Fibroblast of peridontal ligament (primary cell): ENCODE measurements around the gene JADE2.

Experiments used
- DNase-seq: peaks from one replicate; pipeline ENCODE4 v3.0.0-alpha.2; 2010; ENCODE audit errors: extremely low read depth

JADE2 gene

DNA sequence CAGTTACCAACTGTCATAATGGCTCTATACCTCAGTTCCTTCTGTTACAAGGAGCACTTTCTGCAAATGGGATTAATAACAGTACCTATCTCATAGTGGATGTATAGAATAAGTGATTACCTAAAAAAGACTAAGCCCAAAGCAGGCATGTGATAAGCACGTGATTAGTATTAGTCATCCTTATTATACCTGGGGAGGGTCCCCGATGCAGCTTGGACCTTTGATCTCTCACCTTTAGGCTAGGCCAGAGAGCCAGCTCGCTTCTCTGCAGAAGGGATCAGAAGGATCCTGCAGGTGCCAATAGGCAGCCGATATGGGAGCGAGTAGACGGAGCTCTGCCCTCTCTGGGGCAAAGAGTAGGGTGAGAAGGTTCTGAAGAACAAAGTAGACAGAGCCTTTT is 4.0 kb downstream of the JADE2 start:
- DNase-seq = no peak

DNA sequence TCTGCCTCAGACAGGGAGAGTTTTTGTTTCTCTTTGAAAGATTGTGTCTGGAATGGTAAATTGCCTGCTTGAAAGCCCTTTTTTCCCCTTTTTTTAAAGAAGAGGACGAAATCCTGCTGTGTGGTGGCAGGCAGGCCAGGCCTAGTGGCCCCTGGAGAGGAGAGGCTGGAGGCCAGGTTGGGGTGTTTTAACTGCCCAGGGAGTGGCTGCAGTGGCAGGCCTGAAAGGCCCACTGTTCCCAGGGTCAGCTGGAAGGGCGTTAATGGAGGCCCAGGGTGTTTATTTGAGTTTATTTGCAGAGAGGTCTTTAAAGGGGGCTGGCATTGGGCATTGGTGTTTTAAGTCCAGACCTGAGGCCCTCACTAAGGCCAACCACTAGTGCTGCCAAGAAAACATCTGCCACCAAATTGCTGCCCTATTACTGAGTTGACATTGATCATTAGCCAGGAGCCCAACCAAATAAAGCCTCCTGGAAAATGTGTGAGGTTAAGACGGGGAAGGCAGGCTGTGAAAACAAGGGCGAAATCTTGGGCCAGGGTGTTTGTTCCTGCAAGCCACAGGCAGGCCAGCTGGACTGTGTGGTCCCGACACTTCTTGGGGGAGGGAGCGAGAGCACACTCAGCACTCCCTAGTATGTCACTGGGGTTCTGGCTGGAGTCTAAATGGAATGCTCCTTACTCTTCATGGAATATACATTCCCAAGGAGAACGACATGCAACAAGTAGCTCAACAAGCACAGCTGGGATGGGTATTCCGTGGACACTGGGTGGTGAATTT is 5.0 kb downstream of the JADE2 start:
- no peak for DNase-seq

DNA sequence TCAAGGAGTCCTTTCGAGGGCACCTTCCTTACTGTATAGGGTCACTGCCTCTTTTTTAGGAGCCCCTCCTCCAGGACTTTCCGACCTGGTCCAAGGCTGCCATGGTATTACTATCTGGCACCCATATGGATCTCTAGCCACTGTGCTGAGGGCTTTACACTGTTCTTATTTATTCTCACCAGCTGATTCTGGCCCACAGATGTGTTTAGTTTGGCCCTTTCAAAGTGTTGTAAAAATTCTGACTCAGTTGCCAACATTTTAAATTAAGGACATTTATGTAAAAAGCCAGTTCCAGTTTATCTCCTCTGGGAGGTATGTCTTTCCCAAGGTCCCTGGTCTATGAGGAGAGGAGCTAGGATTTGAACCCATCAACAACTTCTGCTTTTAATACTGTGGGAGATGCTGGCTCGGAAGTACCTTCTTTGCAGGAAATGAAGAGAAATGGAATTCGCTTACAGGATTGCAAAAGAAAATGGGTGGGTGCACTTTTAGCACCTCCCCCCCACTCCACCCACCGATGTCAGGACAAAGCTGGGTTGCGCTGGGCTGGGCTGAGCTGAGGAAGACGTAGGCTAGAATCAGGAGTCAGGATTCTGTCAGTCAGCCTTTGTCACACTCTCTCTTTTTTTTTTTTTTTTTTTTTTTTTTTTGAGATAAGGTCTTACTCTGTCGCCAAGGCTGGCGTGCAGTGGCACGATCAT is 7.8 kb downstream of the JADE2 start:
- DNase-seq = peak; percentile 25

DNA sequence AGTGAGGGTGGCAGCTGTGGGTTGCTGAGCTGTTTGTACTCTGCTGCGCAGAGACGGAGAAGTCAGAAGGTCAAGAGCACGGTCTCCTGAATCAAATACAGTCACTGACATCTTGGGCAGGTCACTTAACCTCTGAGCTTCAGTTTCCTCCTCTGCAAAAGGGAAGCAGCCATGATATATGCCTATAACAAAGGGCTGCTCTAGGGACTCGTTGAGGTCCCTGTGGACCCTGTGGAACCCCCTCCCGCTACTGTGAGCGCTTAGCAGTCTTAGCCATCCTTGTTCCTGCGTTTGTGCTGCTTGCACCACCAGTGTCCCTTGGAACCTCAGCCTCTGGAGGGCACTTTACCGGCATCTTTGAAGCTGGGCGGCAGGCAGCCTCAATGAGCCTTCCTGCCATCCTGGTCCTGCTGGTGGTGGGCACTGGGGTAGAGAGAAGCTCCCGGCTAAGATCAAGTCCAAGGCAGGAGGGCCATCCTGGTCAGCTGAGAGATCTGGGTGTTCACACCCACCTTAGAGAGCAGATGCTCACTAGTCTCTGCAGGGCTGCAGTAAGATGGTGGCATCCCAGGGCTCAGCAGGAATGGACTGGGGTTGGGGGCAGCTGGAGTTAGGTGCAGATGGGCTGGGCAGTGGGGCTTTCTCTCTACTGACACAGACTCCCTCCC is 8.7 kb downstream of the JADE2 start:
- DNase-seq = no peak

DNA sequence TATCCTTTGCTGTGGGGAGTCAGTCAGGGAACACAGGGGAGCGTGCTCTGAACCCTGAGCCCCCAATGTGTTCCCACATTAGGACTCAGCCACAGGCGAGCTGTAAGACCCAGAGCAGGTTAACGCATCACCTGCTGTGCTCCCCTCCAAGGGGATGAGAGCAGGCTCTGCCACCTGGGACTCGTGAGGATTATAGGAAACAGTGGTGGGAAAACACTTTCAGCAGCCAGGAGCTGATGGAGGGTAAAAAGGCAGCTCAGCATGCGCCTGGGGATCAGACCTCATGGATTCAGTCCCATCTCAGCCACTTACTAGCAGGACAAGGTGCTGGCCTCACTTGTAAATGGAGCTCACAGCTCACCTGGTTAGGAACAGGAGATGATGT is 9.2 kb downstream of the JADE2 start:
- no peak for DNase-seq

DNA sequence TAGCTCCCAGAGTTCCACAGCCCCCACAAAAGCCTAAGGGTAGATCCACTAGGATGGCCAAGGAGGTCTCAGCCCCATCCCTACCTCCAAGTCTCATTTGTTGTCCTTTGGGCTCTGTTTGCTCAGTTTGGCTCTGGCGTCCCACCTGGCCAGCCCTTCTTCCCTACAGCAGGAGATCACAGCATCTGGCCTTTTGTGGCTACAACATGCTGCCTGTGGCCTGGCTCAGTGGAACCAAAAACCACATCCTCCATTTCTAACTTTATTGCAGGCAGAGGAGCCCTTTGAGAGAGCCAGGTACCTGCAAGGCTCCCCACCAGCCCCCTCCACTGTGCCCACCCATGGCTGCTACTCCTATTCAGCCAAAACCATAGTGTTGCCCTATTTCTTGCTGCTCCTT is 11.4 kb downstream of the JADE2 start:
- no peak for DNase-seq

DNA sequence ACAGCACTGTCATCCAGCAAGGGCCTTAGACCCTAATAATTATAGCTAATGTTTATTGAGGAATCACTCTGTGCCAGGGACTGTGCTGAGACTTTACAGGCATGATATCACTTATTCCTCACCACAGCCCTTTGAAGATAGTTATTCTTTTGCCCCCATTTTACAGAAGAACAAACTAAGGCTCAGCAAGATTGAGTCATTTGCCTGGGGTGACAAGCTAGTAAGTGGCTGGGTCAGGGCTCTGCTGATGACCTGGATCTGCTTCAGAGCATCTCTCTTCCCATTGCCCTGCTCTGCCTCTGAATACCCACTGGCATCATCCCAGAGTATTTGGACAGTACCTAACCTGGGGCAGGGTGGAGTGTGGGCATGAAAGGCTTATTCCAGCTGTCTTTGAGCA is 11.8 kb downstream of the JADE2 start:
- no peak for DNase-seq

DNA sequence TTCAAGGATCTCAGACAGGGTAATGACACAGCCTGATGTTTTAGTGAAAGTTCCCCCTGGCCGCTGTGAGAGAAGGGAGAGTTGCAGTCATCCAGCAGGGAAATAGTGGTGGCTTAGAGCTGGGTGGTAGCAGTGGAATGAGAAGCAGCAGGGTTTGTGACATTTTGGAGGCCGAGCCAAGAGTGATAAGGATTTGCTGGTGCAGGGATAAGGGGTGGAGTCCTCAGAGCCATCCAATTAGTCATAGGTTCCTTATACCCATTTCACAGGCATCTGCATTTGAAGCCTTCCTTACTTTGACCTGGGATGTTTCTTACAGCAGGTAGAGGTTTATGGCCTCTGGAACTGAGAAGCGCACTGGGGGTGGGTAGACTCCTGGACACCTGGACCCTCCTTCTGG is 12.8 kb downstream of the JADE2 start:
- no peak for DNase-seq

DNA sequence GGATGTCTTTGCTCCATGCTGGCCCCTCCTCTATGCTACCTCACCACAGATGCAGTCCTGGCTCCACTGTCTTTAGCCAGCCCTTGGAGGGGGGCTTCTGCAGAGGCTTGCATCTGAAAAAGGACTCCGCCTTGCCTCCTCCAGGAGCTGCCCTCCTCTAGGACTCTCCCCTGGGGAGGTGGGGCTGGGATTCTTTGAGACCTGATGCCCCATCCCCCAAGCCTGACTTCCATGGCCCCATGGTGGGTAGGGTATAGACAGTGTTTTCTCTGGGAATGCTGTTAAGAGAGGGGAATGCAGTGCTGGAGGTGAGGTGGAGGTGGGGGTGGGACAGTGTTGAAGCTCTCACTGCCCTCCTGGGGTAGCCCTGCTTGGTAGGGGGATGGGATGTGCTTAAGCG is 14.3 kb downstream of the JADE2 start:
- DNase-seq = no peak

DNA sequence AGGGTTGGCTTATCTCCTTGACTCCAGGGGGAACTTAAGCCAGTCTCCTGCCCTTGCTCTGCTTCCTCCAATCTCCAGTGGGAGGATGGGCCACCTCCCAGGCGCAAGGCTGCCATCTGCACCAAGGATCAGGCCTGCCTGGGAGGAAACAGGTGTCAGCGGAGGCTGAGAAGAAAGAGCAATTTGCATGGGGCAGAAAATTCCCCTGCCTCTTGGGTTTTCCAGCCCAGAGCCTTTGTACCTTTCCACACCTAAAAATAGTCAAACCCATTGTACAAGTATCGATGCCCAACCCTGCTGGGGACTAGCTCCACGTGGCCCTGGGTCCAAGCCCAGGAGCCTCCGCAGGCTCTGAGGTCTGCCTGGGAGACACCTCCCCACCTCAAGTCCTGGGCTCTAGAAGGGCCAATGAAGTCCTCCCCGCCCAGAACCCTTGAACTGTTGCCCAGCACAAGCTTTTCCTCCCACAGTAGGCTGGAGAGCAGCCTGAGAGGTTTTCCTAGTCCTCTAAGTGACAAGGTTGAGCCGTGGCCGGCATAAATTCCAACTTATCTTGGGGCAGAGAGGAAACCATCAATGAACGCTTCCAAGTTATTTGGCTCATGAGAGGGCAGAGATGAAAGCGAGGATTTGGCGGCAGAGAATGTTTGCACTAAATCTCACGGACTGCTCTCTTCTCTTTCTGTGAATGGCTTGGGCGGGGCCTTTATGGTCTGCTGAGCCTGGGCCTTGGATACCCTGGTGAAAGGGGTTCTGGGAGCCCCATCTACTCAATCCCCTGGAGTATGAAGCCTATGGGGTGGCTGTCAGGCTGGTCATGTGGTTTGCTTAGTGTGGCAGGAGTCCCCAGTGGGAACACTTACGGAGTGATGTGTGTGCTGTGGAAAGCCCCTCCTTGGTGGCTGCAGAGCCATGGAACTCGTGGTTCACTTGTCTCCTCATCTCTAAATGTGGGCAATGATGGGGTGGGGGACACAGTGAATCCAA is 15.6 kb downstream of the JADE2 start:
- no peak for DNase-seq

DNA sequence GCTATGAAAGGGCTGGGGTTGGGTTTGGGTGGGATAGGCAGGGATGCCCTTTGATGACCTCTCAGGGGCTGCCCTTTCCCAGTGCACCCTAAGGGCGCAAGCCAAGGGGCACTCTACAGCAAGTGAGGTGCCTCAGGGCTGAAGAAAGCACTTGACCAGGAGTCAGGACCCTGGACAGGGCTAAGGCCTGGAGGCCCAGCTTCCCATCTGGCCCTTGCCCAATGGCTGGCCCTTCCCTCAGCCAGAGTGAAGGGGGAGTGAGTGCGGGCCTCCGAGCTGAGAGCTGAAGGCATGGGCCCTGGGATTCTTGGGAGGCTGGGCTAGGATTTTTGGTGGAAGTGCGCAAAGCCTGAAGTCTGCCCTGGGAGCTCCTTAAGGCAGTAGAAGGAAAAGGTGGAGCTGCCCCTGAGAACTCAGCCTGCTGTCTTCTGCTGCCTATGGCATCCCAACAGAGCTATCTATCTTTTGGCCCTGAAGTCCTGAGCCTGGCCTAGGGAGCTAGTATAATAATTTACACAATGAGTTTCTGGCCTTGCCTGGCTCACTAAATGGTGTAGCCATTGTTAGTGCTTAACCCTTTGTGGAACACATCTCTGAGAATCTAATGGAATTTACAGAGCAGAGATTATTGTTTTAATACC is 16.4 kb downstream of the JADE2 start:
- DNase-seq = peak; percentile 56

DNA sequence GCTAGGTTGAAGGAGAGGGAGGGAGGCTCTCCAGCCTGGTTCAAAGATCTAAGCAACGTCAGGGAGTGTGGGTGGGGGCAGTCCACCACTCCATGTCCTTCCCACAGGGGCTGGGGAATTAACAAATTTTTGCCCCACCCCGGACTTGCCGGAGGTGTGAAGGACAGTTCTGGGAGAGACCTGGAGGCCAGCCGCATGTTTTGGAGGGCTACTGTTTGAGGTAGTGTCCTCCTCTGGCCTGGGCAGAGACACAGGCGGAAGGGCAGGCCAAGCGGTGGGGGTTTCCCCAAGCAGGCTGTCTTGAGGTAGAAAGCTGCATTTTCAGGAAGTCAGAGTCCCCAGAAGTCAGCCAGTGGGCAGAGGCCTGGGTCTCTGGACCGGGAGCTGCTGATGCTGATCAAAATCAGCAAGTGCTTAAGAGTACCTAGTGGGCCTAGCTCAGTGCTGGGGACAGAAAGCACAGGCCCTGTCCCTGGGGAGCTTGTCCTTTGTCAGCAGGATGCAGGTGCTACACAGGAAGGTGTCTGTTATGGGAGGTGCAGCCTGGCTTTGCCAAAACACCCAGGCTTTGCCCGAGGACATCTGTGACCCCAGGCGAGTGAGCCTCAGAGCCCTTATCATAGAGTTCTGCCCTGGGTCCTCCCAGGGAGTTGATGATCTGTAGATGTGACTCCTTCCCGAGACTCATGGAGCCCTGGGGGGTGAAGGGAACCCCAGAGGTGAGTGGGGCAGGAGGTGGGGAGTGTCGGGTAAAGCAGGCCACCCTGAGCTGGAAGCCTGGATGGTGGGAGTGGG is 18.5 kb downstream of the JADE2 start:
- no peak for DNase-seq

DNA sequence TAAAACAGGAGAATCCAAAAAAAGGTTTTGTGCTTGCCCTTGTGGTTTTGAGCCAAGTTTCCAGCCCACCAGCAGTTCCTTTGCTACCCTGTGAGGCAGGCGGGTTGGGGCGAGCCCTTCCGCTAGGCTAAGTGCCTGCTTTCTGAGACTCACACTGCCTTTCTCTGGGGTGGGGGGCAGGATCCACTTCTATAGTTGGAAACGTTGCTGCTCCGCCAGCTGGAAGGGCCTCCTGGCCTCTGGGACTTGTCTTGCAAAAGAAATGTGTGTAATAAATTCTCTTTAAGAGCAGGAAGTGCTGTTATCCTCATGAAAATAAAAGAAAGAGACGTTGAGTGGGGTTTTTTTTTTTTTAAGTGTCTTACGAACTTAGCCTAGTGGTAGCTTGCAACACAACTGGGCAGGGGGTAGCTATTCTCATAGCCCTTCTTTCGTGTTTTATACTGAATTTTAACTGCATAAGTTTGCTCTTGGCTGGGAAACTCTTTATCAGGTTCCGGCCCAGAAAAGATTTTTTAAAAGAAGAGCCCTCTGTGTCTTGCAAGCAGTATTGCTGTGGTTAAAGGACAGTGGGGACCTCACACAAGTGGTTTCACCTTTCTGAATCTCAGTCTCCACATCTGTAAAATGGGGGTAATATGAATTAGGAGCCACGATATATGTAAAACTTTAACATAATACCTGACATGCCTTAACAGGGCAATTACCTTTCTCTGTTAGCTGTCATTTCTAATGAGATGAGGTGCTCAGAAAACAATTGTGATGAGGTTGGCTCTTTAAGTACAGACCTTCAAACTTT is 19.8 kb downstream of the JADE2 start:
- DNase-seq = no peak

DNA sequence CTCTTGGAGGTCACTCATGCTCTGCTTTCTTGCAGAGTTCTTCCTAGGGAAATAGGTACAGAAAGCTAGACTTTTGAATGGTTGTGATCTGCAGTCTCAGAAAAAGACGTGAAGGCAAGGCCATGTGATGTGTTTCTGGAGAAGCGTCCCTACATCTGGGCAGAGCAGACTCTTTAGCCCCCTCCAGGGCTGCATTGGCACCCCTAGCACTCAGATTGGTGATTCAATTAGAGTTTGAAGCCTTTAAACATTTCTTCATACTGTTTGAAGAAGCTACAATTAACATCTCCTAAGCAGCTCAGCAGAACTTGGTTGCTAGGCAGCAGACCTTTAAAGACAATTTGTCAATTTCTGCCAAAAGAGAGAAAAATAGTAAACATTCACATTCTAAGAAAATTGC is 21.6 kb downstream of the JADE2 start:
- no peak for DNase-seq

DNA sequence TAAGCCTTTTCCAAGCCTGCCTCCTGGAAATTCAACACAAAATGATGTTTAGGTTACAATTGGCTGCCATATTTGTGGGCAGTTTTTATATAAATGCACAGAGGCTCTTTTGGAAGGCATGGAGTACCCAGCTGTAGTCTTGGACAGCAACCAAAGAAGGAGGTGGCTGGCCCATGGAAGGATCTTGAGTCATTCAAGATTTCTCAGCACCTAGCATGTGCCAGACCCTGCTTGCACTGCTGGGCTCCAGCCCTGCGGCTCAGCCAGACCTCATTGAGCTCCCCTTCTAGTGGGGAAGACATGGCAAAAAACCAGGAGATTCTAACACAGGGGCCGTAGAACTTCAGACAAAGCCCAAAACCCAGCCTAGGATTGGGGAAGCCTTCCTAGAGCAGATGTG is 22.1 kb downstream of the JADE2 start:
- peak; percentile 95 for DNase-seq

DNA sequence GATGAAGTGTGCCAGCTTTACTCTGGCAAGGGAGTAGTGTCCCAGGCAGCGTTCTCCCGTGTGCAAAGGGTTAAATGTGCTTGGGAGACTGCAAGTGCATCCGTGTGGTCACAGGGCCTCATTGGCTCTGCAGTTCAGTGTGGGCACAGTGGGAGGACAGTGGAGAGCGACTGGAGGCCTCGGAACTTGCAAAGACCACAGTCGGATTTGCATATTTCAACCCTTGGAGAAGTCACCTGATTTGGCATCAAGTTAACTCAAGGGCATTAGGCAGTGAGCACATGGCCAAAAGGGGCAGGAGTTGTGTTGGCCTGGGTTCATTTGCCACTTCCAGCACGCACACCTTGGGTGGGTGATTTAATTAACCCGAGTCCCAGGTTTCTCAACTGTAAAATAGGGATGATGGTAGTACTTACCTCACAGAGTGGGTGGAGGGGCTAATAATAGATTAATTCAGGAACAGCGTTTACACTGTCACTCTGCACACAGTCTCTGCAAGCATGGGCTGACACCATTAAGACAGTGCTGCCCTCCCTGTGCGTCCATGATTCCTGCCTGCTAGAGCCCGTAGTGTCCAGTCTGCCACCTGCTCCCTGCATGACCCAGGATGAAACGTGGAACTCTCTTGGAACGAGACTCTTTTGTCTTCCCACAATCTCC is 22.7 kb downstream of the JADE2 start:
- no peak for DNase-seq

DNA sequence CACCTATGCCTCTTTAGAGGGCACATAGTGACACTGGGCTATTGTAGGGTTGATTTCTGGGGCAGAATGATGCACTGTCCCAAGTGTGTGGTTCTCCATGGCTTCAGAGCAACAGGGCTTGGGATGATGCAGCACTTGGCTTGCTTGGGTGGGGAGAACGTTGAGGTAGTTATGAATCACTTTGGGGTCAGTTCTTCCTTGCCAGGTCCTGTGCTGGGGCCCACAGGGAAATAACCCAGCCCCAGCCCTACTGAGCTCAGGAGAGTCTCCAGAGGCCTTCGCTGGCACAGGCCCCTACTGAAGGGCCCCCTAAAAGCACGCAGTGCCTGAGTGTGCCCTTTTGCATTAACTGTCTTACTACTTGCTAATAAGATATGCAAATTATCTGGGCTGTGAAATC is 24.2 kb downstream of the JADE2 start:
- peak; percentile 63 for DNase-seq

DNA sequence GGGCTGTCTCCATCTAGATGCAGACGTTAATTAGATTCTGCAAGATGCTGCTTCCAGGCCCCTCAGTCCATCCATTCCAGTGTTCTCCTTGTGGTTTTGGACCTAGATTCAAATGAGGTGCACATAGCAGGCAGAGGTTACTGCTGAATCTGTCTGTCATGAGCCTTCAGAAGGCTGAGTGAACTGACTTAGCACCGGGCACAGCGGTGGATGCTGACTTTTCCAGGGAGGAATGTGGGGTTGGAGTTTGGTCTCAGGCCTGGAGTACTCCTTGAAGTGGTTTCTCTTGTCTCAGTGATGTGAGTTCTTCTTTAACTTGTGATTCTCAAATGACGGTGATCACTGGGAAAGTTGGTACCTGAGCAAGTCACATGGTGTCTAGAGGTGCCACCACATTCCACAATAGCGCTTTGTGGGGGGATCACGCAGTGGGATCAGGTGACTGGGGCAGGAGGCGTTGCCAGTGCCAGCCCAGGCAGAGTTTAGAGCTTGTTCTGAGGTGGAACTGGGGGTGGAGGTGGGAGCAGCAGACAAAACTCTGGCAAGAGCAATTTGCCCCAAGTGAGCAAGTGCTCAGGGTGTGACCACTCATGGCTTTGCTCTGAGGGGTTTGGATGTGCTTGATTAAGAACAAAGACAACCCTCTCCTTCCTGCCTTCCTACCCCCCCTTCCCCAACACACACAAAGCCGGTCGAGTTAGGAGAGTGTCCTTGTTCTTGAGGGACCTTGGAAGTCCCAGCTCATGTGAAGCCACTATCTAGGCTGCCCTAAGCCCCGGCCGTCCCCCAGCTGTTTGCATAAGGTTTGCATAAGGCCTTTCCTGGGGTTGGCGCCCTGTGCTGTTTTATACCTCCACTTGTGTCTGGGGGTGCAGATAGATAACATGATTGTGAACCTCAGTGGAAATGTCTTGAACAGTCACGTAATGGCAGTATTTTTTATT is 25.1 kb downstream of the JADE2 start:
- DNase-seq = no peak
